ENCODE measurements around the gene KRT26. TPM values are rescaled to one million over a fixed set of nuclear protein-coding genes. Genes with fewer than 3 reads are reported as not detected.

The KRT26 gene
- total RNA-seq, 1 donor, result not detected

DNA sequence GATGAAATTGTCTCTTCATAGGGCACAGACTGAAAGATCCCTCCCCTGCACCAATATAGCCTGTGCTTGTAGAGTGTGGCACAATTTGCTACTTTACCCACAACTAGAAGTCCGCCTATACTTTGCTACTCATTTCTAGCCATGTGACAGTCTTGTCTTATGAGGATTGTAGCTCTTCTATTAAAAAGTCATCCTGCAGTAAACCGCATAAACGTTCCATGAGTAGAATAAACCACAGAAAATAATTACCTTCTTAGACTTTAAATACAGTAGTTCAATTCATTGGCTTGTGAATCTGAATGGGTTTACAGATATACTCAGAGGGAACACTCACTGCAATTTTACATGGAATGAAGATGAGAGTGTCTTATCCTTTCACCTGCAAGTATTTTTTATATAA, 6.0 kb upstream of the KRT26 start:
- Histone ChIP-seq H3K4me2 (ENCODE audit: insufficient read depth, low read length) (no peak overlapping the region), H3K79me2 (ENCODE audit: insufficient read depth, low read length) (no peaks in the 10 kb centered on the region), H3K36me3 (ENCODE audit: insufficient read depth, low read length) (no peaks in the 10 kb centered on the region), H4K20me1 (ENCODE audit: insufficient read depth, low read length) (no peaks in the 10 kb centered on the region), H3K4me3 (ENCODE audit: insufficient read depth, low read length) (no peak overlapping the region), H2AFZ (ENCODE audit: low read length) (no peak overlapping the region), H3K27me3 (ENCODE audit: insufficient read depth, low read length) (peaks cover 62% of the 10 kb centered on the region), H3K27ac (ENCODE audit: low read depth, low read length) (no peak overlapping the region), H3K4me1 (ENCODE audit: insufficient read depth, low read length) (no peaks in the 10 kb centered on the region), H3K9me3 (ENCODE audit: low read depth, low read length) (no peaks in the 10 kb centered on the region)
- TF ChIP-seq, protein P1, sequence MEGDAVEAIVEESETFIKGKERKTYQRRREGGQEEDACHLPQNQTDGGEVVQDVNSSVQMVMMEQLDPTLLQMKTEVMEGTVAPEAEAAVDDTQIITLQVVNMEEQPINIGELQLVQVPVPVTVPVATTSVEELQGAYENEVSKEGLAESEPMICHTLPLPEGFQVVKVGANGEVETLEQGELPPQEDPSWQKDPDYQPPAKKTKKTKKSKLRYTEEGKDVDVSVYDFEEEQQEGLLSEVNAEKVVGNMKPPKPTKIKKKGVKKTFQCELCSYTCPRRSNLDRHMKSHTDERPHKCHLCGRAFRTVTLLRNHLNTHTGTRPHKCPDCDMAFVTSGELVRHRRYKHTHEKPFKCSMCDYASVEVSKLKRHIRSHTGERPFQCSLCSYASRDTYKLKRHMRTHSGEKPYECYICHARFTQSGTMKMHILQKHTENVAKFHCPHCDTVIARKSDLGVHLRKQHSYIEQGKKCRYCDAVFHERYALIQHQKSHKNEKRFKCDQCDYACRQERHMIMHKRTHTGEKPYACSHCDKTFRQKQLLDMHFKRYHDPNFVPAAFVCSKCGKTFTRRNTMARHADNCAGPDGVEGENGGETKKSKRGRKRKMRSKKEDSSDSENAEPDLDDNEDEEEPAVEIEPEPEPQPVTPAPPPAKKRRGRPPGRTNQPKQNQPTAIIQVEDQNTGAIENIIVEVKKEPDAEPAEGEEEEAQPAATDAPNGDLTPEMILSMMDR (IDR thresholded peaks at IDR 0.05; ENCODE audit: extremely low read depth, low read depth, low read length), result no peak
- no peak for DNase-seq (ENCODE audit: insufficient read length, low spot score, missing footprints)

DNA sequence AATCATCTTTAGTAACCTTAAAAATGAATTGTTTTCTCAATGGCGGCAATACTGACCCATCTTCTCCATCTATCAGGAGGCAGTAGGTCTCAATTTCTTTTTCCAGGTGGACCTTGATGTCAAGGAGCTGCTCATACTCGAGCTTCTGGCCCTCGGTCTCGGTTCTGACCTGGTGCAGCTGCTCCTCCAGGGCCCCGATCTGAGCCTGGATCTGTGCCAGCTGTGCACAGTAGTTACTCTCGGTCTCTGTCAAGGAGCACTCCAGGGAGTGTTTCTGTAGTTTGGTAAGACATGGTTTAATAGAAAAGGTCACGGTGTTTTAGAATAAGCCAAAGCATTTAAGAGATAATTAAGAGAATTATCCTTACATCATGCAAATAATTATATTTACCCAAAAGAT, 5.5 kb upstream of the KRT26 start:
- H3K27me3 ChIP-seq (ENCODE audit: insufficient read depth, low read length), result peaks cover 64% of the 10 kb centered on the region

DNA sequence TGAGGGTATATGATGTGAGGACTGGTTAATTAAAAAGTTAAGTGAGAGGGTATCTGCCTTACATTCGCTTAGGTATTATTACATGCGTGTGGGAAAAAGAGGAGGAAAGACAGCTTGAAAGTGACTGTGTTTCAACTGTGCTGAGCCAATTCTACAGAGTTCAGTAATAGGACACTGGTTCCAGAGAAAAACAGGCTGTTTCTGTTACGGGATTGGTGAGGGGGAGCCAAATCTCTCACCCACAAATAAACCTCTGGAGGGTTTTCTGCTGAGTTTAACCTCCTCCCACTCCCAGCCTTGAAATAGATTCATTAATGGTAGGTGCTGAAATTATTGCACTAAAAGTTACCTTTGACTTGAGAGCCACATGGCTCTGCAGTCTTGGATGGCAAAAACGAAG, 3.9 kb upstream of the KRT26 start:
- H3K36me3 ChIP-seq (ENCODE audit: insufficient read depth, low read length), result no peaks in the 10 kb centered on the region
- H3K4me2 ChIP-seq (ENCODE audit: insufficient read depth, low read length), result no peak overlapping the region
- peaks cover 75% of the 10 kb centered on the region for H3K27me3 ChIP-seq (ENCODE audit: insufficient read depth, low read length)
- H3K9me3 ChIP-seq (ENCODE audit: low read depth, low read length), result no peaks in the 10 kb centered on the region
- H3K4me1 ChIP-seq (ENCODE audit: insufficient read depth, low read length), result no peaks in the 10 kb centered on the region
- no peaks in the 10 kb centered on the region for H4K20me1 ChIP-seq (ENCODE audit: insufficient read depth, low read length)
- no peak overlapping the region for H2AFZ ChIP-seq (ENCODE audit: low read length)
- DNase-seq (ENCODE audit: insufficient read length, low spot score, missing footprints), result no peak
- TF ChIP-seq, protein P1 (IDR thresholded peaks at IDR 0.05; ENCODE audit: extremely low read depth, low read depth, low read length), result no peak
- no peak overlapping the region for H3K27ac ChIP-seq (ENCODE audit: low read depth, low read length)
- H3K79me2 ChIP-seq (ENCODE audit: insufficient read depth, low read length), result no peaks in the 10 kb centered on the region
- H3K4me3 ChIP-seq (ENCODE audit: insufficient read depth, low read length), result no peak overlapping the region

More for the DNA sequence above, 5.5 kb upstream of the KRT26 start:
- no peak overlapping the region for H3K4me3 ChIP-seq (ENCODE audit: insufficient read depth, low read length)
- no peak for DNase-seq (ENCODE audit: insufficient read length, low spot score, missing footprints)
- H3K9me3 ChIP-seq (ENCODE audit: low read depth, low read length), result no peaks in the 10 kb centered on the region
- no peaks in the 10 kb centered on the region for H4K20me1 ChIP-seq (ENCODE audit: insufficient read depth, low read length)
- H2AFZ ChIP-seq (ENCODE audit: low read length), result no peak overlapping the region
- H3K27ac ChIP-seq (ENCODE audit: low read depth, low read length), result no peak overlapping the region
- TF ChIP-seq, protein P1 (IDR thresholded peaks at IDR 0.05; ENCODE audit: extremely low read depth, low read depth, low read length), result no peak
- no peak overlapping the region for H3K4me2 ChIP-seq (ENCODE audit: insufficient read depth, low read length)
- no peaks in the 10 kb centered on the region for H3K4me1 ChIP-seq (ENCODE audit: insufficient read depth, low read length)
- H3K36me3 ChIP-seq (ENCODE audit: insufficient read depth, low read length), result no peaks in the 10 kb centered on the region
- H3K79me2 ChIP-seq (ENCODE audit: insufficient read depth, low read length), result no peaks in the 10 kb centered on the region

DNA sequence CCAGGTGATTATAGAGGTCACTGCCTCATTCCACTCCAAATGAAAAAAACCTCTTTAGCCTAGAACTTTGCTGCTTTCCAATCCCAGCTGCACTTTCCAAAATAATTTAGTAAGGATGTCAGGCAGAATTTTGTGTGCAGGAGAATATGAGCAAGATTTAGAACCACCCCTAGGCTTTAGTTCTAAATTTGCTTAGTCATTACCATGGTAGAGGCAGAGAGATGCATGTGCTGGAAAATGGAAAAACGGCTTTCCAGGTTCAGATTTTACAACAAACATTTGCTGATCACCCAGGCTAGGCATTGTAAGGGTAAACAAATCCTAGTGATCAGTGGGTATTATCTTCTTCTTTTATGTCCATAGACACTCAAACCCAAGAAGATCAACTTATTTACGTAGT, 6.3 kb downstream of the KRT26 start:
- Histone ChIP-seq H3K79me2 (ENCODE audit: insufficient read depth, low read length) (no peaks in the 10 kb centered on the region), H4K20me1 (ENCODE audit: insufficient read depth, low read length) (no peaks in the 10 kb centered on the region), H3K36me3 (ENCODE audit: insufficient read depth, low read length) (no peaks in the 10 kb centered on the region), H3K4me2 (ENCODE audit: insufficient read depth, low read length) (no peak overlapping the region), H3K4me3 (ENCODE audit: insufficient read depth, low read length) (no peak overlapping the region), H3K27ac (ENCODE audit: low read depth, low read length) (no peak overlapping the region), H2AFZ (ENCODE audit: low read length) (no peak overlapping the region), H3K4me1 (ENCODE audit: insufficient read depth, low read length) (no peaks in the 10 kb centered on the region), H3K9me3 (ENCODE audit: low read depth, low read length) (peaks cover 9% of the 10 kb centered on the region), H3K27me3 (ENCODE audit: insufficient read depth, low read length) (peaks cover 13% of the 10 kb centered on the region)
- TF ChIP-seq, protein P1 (IDR thresholded peaks at IDR 0.05; ENCODE audit: extremely low read depth, low read depth, low read length), result no peak
- DNase-seq (ENCODE audit: insufficient read length, low spot score, missing footprints), result no peak

Data from osteoblast (primary cell).